Adrenal gland (tissue), 5 donors: Measurements from ENCODE around the gene SDK2.

Experiments
- POLR2A ChIP-seq, 2 donors: fragments of 450-650 bp; IDR thresholded peaks; one replicate each; pipeline ENCODE4 v1.6.1; 2017; ENCODE audit warnings: antibody characterized with exemption in 2 of 2, mild to moderate bottlenecking in 2 of 2, moderate library complexity in 1 of 2
- TF ChIP-seq, protein P1 (sequence below), 6 experiments: fragments of 450-650 bp in 4 of 6; fragments of 200-600 bp in 2 of 6; sonication (generic) in 1 of 6; IDR thresholded peaks; 1 replicate in 5 of 6; 2 replicates in 1 of 6; pipeline versions ENCODE4 v1.5.1 to v1.8.0; 2016 to 2021; ENCODE audit warnings: antibody characterized with exemption in 6 of 6, mild to moderate bottlenecking in 2 of 6, moderate library complexity in 1 of 6
- donor health status: DM: no; HTN: no; CAD: no.

DNA sequence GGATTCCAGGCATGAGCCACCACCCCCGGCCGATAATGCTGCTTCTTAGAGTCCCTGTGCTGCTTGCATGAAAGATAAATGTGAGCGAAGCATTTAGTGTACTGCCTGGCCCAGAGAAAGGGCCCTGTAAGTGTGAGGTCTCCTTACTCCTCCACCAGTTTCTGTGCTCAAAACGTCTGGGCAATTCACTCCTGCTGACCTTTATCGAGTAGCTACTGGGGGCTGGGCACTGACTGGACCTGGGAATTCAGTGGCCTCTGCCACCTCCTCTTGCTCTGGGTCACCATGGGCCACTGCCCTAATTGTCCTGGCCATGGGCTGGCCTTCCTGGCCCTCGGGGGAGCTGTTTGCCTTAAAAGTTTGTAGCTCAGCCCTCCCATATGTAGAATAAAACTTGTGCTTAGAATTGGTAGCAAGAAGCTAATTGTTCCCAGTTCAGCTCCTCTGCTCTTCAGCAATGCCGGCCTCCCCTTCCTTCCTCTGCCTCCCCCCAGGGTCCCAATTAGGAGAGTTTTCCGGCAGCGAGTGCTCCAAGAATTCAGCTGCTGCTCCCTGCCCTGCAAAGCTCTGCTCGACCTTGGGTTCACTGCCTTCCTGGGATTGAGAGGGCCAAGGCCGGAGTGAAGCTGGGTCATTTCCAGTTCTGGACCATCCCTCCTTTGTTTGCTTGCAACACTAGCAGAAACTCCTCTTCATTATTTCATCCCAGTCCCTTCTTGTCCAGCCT is 233.5 kb downstream of the SDK2 start:
- TF ChIP-seq, protein P1, sequence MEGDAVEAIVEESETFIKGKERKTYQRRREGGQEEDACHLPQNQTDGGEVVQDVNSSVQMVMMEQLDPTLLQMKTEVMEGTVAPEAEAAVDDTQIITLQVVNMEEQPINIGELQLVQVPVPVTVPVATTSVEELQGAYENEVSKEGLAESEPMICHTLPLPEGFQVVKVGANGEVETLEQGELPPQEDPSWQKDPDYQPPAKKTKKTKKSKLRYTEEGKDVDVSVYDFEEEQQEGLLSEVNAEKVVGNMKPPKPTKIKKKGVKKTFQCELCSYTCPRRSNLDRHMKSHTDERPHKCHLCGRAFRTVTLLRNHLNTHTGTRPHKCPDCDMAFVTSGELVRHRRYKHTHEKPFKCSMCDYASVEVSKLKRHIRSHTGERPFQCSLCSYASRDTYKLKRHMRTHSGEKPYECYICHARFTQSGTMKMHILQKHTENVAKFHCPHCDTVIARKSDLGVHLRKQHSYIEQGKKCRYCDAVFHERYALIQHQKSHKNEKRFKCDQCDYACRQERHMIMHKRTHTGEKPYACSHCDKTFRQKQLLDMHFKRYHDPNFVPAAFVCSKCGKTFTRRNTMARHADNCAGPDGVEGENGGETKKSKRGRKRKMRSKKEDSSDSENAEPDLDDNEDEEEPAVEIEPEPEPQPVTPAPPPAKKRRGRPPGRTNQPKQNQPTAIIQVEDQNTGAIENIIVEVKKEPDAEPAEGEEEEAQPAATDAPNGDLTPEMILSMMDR (IDR thresholded peaks at IDR 0.05): no peak
- no peak for TF ChIP-seq POLR2A (IDR thresholded peaks at IDR 0.05)
